Rectal smooth muscle tissue (tissue), 1 donor: ENCODE results near the gene NFAM1.

Experiments used
- H3K27ac ChIP-seq: one replicate; pipeline ENCODE4 v1.7.0; 2013; ENCODE audit warnings: low read depth, low read length, inconsistent platforms
- H3K27me3 ChIP-seq: one replicate; pipeline ENCODE4 v1.7.0; 2013; ENCODE audit warnings: low read length; ENCODE audit not compliant: control insufficient read depth, insufficient read depth
- H3K36me3 ChIP-seq: one replicate; pipeline ENCODE4 v1.7.0; 2013; ENCODE audit warnings: low read length; ENCODE audit not compliant: control insufficient read depth, insufficient read depth
- H3K4me1 ChIP-seq: one replicate; pipeline ENCODE4 v1.7.0; 2013; ENCODE audit warnings: low read length; ENCODE audit not compliant: control insufficient read depth, insufficient read depth
- H3K4me3 ChIP-seq: one replicate; pipeline ENCODE4 v1.7.0; 2013; ENCODE audit warnings: low read length
- H3K9ac ChIP-seq: one replicate; pipeline ENCODE4 v1.7.0; 2013; ENCODE audit warnings: low read length

The NFAM1 gene

GRCh38 chr22:42451499-42452145 lies 19.4 kb upstream of the NFAM1 start:
- Histone ChIP-seq H3K4me3 (no peak overlapping the region), H3K9ac (no peak overlapping the region), H3K4me1 (no peaks in the 10 kb centered on the region), H3K36me3 (no peaks in the 10 kb centered on the region), H3K27me3 (no peaks in the 10 kb centered on the region), H3K27ac (no peak overlapping the region)

GRCh38 chr22:42450862-42451261 lies 18.7 kb upstream of the NFAM1 start:
- Histone ChIP-seq H3K4me3 (no peak overlapping the region), H3K36me3 (no peaks in the 10 kb centered on the region), H3K9ac (no peak overlapping the region), H3K27ac (no peak overlapping the region), H3K27me3 (no peaks in the 10 kb centered on the region), H3K4me1 (no peaks in the 10 kb centered on the region)

- no peak overlapping the region for H3K9ac ChIP-seq
- no peaks in the 10 kb centered on the region for H3K27me3 ChIP-seq
- H3K36me3 ChIP-seq = no peaks in the 10 kb centered on the region
- H3K4me1 ChIP-seq = peaks cover 4% of the 10 kb centered on the region
- no peak overlapping the region for H3K4me3 ChIP-seq
- no peak overlapping the region for H3K27ac ChIP-seq
Measured at GRCh38 chr22:42446151-42446550, 13.9 kb upstream of the NFAM1 start.

- H3K4me3 ChIP-seq = peak overlapping the region; percentile 65
- peak overlapping the region; percentile 34 for H3K27ac ChIP-seq
Measured at GRCh38 chr22:42444077-42444904, 12.1 kb upstream of the NFAM1 start.

DNA sequence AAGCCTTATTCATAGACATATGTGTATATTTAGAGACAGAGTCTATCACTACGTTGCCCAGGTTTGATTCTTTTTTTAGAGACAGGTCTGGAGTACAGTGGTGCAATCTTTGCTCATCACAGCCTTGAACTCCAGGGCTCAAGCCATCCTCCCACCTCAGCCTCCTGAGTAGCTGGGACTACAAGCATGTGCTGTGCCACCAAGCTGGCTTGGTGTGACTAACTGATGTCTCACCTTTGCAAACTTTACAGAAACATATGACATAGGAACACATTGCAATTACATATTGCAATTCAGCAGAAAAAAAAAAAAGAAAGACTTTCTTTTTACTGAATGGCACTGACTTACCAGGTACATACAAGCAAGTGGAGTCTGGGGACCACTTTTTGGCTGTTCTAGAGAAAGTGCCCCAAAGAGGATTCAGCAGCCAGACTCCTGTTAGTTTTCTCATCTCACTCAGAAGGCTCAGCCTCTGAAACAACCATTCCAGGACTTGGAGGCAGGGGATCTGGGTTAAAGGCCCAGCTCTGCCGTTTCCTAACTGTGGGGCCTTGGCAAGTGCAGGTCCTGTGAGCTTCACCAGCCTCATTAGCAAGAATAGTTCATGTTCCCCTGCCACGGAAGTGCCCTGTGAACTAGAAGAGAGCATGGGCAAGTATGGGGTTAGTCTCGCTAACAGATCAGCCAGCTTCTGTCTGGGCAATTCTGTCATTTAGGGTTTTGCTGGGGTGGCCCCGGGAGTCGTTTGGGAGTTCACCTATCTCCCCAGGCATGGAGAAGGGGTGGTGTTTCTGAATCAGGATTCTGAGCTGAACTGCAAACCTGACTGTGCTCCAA lies 11.3 kb upstream of the NFAM1 start:
- no peaks in the 10 kb centered on the region for H3K27me3 ChIP-seq
- H3K4me1 ChIP-seq = peaks cover 4% of the 10 kb centered on the region
- no peak overlapping the region for H3K9ac ChIP-seq
- no peak overlapping the region for H3K4me3 ChIP-seq
- H3K36me3 ChIP-seq = no peaks in the 10 kb centered on the region
- H3K27ac ChIP-seq = no peak overlapping the region

More at GRCh38 chr22:42444077-42444904, 12.1 kb upstream of the NFAM1 start:
- no peaks in the 10 kb centered on the region for H3K36me3 ChIP-seq
- no peak overlapping the region for H3K9ac ChIP-seq
- peaks cover 4% of the 10 kb centered on the region for H3K4me1 ChIP-seq
- H3K27me3 ChIP-seq = no peaks in the 10 kb centered on the region

DNA sequence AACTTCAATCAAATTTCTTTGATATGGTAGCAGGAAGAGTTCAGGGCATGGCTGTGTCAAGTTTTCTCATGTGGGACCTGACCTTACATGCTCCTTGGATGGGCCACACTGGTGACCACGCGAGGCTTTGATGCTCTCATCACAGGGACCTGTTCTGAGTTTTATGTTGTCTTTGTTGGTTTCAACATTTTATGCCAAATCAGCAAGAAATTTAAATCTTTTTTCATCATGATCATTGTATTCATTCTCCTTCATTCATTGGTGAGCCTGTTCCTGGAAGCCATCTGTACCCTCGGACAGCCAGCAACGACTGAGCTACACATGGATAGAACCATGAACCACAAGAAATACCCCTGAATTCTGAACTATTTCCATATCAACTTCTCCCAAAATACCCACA lies 10.5 kb upstream of the NFAM1 start:
- Histone ChIP-seq H3K4me3 (no peak overlapping the region), H3K9ac (no peak overlapping the region), H3K27ac (no peak overlapping the region), H3K27me3 (no peaks in the 10 kb centered on the region), H3K4me1 (peaks cover 4% of the 10 kb centered on the region), H3K36me3 (no peaks in the 10 kb centered on the region)

- no peaks in the 10 kb centered on the region for H3K36me3 ChIP-seq
- H3K4me1 ChIP-seq = peaks cover 4% of the 10 kb centered on the region
- no peak overlapping the region for H3K9ac ChIP-seq
- no peak overlapping the region for H3K27ac ChIP-seq
- H3K4me3 ChIP-seq = no peak overlapping the region
- no peaks in the 10 kb centered on the region for H3K27me3 ChIP-seq
Measured at GRCh38 chr22:42440728-42441127, 8.5 kb upstream of the NFAM1 start.

- peaks cover 4% of the 10 kb centered on the region for H3K4me1 ChIP-seq
- H3K27ac ChIP-seq = no peak overlapping the region
- no peak overlapping the region for H3K4me3 ChIP-seq
- no peaks in the 10 kb centered on the region for H3K36me3 ChIP-seq
- no peak overlapping the region for H3K9ac ChIP-seq
- no peaks in the 10 kb centered on the region for H3K27me3 ChIP-seq
Measured at GRCh38 chr22:42439821-42440674, 7.8 kb upstream of the NFAM1 start.

DNA sequence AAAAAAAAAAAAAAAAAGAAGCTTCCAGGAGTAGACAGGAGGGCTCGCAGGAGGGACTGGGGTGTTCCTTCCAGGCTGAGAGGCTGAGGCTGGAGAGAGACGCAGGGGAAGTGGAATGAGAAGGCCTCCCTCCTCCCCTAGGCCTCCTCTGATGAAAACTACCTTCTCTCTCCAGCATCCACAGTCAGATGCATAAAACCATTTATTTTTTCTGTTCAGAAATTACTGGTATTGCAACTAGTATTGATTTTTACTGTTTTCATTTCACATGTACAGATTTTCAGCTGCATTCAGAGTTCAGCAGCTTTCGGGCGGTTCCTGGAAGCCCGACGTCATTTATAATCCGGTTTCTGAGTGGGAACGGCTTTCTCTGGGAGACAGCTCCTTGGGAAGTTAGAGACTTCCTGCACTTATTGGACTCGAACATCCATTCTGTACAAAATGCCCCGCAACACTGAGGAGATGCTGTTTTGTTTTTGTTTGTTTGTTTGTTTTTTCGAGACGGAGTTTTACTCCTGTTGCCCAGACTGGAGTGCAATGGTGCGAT lies 6.9 kb upstream of the NFAM1 start:
- Histone ChIP-seq H3K36me3 (no peaks in the 10 kb centered on the region), H3K4me3 (no peak overlapping the region), H3K27ac (no peak overlapping the region), H3K4me1 (peaks cover 5% of the 10 kb centered on the region), H3K27me3 (no peaks in the 10 kb centered on the region), H3K9ac (no peak overlapping the region)

GRCh38 chr22:42438293-42438650 lies 6.1 kb upstream of the NFAM1 start:
- peaks cover 10% of the 10 kb centered on the region for H3K4me1 ChIP-seq
- no peak overlapping the region for H3K4me3 ChIP-seq
- H3K27ac ChIP-seq = no peak overlapping the region
- no peaks in the 10 kb centered on the region for H3K27me3 ChIP-seq
- H3K9ac ChIP-seq = no peak overlapping the region
- no peaks in the 10 kb centered on the region for H3K36me3 ChIP-seq

DNA sequence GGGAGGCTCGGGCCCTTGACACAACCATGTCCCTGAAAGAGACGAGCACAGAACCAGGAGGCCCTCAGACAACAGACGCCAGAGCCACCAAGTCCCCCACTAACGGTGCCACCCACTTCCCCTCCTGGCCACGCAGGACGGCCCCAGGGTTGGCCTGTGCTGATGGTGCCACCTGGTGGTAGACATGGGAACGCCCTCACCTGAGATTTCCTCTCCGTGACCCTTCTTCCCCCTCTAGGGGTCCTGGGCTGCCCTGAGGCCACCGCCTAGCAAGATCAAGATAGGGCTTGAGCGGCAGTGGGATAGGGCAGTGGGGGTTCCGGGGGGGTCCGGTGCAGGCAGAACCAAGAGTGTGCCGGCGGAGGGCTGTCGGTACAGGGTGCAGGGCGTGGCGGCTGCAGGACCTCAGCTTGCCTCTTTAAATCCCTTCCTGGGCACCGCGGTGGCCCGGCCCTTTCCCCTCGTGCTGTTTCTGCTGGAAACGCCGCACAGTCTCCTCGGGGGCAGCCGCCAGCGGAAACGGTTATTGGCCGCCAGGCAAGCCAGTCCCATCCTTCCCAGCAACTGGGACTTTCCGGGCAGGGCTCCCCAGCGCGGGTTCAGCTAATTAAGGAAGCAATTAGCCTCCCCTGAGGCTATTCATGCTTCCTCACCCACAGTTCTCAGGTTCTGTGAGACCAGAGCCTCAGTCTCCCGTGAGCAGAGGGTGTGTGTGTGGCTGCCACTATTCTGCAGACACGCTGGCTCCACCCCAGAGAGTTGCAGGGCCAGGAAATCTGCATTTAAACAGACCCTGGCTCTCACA lies 5.5 kb upstream of the NFAM1 start:
- Histone ChIP-seq H3K27me3 (no peaks in the 10 kb centered on the region), H3K36me3 (no peaks in the 10 kb centered on the region), H3K4me1 (peaks cover 10% of the 10 kb centered on the region), H3K27ac (no peak overlapping the region), H3K4me3 (peak overlapping the region; percentile 52), H3K9ac (no peak overlapping the region)
